ENCODE data around the gene OCSTAMP.

OCSTAMP gene, protein sequence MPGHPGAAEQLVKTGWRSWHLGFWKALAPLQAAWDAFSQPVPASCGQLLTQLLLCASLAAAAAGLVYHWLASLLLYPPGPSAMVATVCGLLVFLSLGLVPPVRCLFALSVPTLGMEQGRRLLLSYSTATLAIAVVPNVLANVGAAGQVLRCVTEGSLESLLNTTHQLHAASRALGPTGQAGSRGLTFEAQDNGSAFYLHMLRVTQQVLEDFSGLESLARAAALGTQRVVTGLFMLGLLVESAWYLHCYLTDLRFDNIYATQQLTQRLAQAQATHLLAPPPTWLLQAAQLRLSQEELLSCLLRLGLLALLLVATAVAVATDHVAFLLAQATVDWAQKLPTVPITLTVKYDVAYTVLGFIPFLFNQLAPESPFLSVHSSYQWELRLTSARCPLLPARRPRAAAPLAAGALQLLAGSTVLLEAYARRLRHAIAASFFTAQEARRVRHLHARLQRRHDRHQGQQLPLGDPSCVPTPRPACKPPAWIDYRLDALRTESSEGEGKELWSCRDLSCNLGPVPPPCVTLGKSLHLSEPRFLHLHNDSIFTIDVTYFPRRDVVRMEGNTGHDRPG

DNA sequence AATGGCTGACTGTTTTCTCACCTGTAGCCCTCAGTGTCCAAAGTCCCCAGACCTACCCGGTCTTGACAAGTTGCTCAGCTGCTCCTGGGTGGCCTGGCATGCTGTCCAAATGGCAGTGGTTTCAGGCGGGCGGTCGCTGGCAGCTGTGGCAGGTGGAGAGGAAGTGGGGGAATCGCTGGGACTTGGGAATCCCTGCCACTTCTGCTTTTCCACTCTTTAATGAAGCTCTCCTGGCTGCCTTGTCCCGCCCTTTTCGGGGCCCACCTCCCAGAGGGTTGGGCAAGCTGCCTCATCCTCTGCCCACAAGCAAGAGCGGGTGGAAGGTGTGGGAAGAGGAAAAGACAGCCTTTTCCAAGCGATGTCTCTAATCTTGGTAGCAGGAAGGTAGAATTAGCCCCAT, at the start of gene OCSTAMP:
Gene OCSTAMP, minus strand, starts transcription at position 194 of the 400 bp plus-strand sequence. Its CDS starts 94 bp downstream, at position 100.
- DNase-seq, result no peak

DNA sequence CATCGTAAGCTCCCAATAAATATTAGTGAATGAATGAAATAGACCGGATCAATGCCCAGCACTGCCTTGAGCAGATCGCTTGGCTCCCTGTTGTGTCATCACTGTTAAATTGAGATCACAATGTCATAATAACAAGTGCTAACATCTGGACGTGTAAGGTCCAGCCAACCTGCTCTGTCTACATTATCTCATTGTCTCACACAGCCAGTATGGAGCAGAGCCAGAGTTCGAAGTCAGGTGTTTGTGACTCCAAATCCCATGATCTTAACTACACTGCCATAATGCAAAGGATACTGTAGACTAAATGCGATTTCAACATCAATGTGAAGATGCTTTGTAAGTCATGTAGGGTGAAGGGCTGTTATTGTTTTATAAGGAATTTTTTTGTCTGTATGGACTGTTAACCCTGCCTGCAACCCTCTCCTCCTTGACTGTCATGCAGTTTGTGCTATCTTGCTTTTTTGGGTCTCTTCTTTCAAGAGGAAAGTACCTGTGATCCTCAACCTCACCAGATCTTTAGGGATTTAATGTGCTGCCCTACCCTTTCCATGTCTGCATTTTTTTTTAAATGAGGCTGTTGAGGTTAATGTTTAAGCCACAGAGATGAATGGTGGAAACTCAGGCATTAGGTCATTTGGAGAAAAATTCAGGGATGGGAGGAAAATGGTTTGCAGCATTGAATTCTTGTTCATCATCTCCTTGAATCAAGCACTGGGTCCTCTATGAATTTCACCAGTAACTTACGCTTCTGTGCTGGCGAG, 49.0 kb upstream of the OCSTAMP start:
- DNase-seq, result no peak

DNA sequence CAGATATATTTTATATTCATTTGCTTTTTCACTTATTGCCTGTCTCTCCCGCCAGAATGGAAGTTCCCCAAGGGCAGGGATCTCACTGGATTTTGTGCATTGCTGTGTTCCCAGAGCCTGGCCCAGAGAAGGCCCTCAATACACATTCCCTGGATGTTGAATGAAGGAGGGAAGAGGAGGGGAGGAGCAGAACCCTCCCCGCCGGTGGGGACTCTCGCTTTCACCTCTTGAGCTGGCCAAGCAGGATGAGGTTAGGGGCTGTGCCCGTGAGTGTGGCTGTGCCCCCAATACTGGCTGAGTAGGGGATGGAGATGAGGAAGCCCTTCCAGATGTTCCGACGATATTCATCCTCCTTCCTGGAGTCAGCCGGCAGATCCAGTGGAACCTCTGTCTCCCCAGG, 45.5 kb upstream of the OCSTAMP start:
- DNase-seq, result no peak

DNA sequence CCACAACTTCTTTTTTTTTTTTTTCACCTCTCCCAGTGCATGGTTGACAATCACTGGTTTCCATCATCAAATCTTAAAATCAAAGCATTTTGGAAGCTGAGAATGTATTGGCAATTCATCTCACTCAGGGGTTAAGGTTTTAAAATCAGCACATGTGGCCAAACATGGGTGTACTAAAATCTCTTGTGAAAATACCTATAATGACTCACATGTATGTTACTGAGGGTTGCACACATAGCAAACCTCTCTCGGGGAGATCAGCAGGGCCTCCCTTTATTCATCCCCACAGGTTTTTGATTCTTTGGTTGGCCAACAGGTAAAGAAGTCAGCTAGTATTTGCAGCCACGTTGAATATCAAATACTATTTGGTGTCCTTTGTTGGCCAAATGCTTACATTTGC, 44.3 kb upstream of the OCSTAMP start:
- no peak for DNase-seq

DNA sequence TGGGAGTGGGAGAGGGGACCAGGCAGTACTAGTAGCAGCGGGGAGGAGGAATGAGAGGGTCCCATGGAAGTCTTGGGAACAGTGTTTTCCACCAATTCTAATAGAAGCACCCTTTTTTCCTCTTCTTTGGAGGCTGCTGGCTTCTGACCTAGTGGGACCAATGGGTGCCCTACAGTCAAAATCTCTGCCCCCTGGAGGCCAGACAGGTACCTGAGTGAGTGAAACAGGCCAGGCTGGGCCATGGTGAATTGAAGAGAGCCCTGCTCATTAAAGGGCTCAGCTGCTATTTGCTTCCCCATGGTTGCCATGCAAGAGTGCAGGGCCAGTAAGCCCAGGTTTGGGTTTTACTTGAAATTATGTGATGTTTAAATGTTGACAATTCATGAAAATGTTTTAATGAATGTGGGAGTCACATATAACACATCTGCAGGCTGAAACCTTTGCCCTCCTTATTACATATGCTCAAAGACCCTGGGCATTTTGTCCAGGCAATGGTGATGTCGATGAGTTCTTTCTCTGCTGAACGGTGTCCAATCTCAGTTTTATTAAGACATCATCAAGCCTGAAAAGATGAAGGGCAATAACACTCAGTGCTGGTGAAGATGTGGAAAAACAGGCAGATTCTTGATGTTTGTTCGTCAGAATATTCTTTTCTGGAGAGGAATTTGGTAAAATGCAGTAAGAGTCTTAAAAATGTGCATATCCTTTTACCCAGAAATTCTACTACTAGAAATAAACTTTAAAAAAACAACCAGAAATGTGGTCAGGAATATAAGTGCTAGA, 42.3 kb upstream of the OCSTAMP start:
- DNase-seq, result peak; percentile 31

DNA sequence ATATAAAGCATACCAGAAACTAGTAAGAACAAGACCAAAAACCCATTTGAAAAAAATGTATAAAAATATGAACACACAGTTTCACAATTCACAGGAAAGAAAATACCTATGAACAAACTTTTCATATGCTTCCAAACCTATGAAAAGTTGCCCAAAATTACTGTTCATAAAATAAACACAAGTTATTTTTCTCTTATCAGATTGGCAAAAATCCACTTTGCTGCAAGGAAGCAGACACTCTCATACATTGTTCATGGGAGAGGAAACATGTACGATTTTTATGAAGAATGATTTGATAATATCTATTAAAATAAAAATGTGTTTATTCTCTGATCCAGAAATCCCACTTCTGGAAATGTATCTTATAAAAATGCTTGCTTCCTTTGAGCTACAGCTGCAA, 40.0 kb upstream of the OCSTAMP start:
- no peak for DNase-seq

DNA sequence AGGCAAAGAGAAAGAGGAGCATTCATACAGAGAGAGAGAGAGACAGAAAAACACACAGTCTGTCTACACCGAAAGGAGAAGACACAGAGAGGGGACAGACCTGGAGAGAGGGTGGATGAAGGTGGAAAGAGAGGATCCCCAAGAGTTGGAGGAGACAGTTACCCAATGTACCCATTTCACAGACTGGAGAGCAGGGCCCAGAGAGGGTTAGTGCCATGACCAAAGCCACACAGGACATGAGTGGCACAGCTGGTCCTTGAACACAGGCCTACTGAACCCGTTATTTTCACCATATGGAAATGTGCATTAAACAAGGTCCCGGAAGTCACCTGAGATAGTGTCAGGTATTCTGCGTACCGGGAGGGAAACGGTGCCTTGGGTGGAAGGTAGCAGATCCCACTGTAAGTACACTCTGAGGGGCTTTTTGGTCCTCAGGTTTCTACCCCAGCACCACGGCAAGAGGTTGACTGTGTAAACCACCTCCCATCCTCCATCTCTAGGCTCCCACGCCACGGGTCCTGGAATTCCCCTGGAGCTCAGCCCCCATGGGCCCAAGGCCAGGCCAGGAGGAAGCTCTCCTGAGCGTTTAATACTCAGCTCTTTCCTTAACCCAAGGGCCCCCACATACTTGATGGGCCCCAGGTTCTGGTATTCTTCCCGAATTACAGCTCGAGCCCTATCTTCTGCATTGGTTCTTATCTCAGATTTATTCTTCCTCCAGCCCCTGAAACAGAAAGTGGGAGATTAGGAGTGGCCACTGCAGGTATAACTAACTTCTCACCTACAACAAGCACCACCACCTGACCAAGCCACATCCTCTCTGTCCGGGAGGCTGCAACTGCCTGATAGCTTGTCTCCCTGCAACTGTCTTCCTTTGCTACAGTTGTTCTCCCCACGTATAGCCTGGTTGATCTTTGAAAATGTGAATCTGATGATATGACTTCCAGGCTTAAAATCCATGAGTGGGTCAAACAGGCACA, 38.4 kb upstream of the OCSTAMP start:
- DNase-seq, result no peak

DNA sequence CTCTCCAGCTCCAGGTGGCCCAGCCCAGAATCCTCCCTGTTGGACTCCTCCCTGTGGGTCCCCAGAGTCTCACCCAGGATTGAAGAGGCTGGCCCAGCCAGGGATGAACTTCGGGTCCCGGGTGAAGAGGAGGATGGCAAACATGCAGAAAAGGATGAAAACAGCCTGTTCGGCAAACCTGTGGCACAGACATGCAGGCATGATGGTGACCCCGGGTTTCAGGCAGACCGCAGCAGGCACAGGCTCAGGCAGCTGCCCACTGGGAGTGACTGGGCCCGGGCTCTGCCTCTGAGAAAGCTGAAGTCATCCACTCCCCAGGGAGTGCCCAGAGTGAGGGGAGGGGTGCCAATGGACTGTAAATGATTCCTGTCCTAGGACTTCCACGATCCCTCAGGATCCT, 37.5 kb upstream of the OCSTAMP start:
- no peak for DNase-seq

DNA sequence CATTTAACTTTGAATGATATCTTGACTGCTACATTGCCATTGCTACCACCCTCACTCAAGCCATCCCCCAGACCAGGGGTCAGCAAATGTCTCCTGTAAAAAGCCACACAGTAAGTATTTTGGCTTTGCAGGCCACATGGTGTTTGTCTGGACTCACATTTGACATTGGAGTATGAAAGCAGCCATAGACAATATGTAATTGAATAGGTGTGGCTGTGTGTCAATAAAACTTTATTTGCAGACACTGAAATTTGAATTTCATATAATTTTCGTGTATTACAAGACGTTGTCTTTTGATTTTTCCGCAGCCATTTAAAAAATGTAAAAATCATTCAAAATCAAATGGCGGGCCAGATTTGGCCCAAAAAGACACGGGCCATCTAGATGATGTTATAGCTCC, 36.3 kb upstream of the OCSTAMP start:
- no peak for DNase-seq

DNA sequence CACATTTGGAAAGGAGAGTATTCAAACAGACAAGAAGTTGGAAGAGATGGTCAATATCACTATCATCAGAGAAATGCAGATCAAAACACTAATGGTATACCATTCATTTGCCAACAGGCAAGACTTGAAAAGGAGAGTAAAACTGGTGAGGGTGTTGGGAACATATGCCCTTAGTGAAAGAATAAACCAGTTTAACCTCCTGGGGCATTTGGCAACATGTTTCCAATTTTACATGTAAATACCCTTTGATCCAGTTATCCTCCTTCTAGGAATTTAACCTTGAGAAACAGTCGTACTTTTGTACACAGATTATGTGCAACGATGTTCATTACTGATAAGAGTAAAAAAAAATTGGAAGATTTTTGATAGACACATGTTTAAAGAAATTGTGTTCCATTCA, 34.1 kb upstream of the OCSTAMP start:
- DNase-seq, result no peak

DNA sequence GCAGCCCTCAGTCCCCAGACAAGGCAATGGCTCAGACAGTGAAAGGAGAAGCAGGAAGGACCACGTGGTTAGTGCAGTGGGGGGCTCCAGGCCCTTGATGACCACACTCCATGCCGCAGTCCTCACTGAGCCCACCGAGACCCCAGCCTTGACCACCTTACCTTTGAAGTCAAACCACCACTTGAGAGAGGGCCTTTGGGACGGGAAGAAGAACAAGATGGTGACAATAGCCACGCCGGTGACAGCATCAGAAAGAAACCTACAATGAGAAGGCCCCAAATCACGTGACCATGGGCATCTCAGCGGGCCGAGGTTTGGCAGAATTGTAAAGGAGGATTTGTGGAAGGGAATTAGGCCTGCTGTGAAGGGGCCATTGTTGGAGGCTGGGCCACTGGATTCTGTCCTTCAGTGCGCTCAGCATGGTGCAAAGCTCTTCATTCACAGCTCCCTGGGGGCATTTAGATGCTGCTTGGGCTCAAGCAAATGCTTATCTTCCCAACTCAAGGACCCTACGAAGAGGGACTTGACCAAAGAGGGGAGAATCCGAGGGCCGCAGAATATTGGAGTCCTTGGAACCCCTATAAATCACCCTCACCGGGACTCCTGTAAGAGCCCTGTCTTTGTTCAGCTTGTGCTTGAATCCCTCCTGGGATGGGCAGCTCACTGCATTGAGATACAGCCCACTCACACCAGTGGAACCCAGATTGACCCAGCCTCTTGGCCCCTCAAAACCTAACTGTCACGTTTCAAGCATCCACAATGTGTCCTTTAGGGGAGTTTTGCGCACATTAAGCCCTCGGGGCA, 33.2 kb upstream of the OCSTAMP start:
- no peak for DNase-seq

DNA sequence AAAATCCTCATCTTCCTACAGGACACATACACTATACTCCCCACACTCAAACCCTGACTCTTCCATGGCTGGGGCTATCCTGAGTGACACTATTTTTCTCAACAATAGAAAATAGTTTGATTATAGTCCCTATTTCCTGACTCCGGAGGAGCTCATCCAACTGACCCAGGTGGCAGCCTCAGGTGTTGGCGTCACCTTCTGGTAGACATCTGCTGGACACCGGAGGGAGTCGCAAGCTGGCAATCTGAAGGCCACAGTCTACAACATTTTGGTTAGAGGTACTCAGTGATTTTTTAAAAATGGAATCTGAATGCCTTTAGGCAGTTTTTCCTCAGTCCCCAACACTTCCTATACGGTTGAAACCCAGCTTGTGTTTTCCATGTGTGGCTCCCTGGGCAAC, 32.2 kb upstream of the OCSTAMP start:
- DNase-seq, result no peak

DNA sequence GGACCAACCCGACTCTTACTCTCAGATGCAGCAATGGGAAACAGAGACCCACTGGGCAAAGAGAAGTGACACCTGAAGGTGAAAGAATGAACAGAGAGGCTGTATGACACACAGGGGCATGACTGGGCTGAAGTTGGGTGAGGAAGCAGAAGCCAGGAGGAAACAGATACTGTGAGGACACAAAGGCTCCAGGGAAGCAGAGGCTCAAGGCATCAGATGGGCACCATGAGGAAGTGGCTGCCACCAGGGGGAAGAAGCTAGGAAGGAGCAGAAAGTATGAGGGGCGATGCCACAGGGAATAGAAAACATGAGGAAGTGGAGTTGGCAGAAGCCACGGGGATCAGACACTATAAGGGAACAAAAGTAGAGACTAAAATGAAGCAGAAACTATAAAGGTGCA, 30.9 kb upstream of the OCSTAMP start:
- DNase-seq, result no peak

DNA sequence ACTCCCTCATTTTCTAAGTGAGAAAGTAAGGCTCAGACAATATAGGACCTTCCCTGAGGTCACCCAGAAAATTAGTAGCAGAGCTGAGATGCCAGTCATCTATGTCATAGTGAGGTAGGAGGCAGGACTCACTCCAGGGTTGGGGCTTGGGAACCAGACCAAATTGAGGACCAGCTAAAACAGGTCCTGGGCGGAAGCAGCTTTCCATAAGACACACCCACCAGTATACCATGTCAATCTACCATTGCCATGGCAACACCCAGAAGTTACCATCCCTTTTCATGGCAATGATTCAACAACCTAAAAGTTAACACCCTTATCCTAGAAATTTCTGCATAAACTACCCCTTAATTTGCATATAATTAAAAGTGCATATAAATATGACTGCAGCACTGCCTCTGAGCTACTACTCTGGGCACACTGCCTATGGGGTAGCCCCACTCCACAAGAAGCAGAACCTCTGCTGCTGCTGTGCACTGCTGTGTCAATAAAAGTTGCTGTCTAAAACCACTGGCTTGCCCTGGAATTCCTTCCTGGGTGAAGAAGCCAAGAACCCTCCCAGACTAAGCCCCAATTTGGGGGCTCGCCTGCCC, 30.3 kb upstream of the OCSTAMP start:
- DNase-seq, result no peak

DNA sequence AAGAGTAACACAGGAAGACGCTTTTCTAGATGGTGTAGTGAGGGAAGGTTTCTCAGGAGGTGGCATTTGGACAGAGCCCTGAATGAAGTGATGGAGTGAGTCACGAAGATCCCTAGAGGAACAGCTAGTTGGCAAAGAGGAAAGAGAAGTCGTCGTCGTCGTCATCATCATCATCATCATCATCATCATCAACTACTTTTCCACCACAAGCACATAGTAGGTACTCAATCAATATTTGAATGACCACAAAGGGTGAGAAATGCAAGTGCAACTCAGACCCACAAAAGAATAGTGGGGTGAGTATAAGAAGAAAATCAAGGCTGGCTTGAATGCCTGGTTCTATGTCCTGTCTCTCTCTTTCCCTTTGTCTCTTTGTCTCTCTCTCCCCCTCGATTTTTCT, 28.3 kb upstream of the OCSTAMP start:
- DNase-seq, result no peak

DNA sequence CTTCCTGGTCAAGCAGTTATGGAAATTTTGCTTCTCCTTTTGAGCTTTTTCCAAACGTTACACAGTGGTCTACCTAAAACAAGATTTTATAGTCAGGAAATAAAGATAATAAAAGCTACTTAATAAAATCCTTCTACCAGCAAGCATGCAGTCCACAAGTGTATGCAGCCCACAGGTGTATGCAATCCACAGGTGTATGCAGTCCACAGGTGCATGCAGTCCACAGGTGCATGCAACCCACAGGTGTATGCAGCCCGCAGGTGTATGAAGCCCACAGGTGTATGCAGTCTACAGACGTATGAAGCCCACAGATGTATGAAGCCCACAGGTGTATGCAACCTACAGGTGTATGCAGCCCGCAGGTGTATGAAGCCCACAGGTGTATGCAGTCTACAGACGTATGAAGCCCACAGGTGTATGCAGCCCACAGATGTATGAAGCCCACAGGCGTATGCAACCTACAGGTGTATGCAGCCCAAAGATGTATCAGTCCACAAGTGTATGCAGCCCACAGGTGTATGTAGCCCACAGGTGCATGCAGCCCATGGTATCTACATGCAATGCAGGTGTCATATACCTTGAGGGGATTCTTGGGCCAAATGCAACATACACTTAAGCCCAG, 26.4 kb upstream of the OCSTAMP start:
- no peak for DNase-seq

DNA sequence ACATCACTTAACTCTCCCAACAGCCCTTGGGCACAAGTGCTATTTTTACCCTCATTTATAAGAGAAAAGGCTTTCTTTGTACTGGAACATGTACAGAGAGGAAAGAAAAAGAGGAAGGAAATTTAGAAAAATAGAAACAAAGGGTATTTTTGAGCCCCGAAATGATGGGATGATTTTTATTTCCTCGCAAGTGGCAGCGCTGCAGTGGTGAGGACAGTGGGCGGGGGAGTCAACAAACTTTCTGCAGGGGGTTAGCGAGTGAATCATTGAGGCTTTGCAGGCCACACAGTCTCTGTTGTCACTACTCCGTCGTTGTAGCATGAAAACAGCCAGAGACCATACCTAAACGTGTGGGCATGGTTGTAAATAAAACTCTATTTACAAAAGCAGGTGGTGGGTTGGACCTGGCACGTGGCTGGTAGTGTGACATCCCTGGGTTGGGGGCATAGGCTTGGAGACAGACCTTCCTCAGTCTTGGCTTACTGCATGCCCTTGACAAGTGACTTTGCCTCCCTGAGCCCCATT, 25.5 kb upstream of the OCSTAMP start:
- DNase-seq, result no peak

DNA sequence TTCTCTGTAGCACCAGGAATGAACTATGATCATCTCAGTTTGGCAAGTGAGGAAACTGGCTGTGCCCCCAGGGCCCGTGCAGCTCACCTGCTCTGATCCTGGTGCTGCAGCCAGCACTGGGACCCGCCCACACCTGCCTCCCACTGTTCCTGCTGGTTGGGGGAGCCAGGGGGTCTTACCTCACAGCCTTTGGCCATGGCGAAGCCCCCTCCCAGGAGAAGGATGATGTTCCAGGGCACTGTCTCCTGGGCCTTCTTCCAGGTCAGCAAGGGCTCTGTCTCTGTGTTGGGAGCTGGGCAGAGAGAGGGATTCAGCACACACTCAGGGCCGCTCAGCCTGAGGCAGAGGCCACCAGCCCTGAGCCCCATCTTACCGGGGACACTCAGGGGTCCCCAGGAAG, 24.9 kb upstream of the OCSTAMP start:
- no peak for DNase-seq

DNA sequence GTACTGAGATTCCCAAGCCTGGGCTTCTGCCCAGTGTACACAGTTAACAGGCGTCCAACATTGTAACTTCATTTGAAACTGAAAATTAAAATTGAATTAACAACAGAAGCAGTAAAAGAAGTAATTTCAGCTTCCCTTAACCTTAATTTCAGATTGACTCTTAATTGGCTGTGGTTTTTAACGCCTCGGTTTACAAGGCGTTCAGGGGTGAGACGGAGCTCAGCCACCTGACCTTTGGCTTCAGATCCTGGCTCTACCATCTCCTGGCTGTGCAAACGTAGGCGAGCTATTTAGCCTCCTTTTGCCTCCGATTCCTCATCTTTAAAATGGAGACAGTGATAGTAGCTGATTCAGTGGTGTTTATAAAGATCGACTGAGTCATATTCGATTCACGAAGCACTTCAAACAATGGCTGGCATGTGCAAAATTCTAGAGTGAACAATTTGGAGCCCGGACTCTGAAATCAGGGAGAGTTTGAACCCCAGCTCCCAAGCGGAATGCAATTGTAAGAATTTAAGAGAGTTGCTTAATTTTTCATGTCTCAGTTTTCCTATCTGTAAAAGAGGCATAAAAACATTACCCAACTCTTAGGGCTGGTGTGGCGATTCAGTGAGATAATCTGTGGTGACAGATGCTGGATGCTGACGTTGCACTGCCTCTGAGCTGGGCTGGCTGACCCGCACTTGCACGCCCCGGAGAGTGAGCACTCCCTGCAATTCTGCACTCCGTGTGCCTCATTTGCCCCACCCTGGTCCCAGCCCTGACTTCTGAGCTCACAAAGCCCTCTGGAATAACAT, 23.5 kb upstream of the OCSTAMP start:
- peak; percentile 37 for DNase-seq
